Natural killer cell (primary cell): ENCODE data around the gene LSAMP. TPM values are rescaled to one million over a fixed set of nuclear protein-coding genes. Genes with fewer than 3 reads are reported as not detected.

Experiments
- ATAC-seq, 3 donors: fragments of 150-1000 bp in 2 of 3; fragments of 200-7000 bp in 1 of 3; cut with Tn5 transposase; 1 replicate in 1 of 3; 2 replicates in 2 of 3; pipeline ENCODE4 v1.10.0; 2021; ENCODE audit warnings: mild to moderate bottlenecking in 2 of 3, moderate library complexity in 2 of 3
- DNase-seq, 2 donors: peaks; one replicate each; pipeline versions ENCODE4 v3.0.0 to v3.0.0-alpha.2; 2013 to 2021; ENCODE audit warnings: mixed read lengths in 1 of 2
- H3K27ac ChIP-seq: one replicate; pipeline ENCODE4 v1.5.1; 2013; ENCODE audit warnings: mild to moderate bottlenecking, low read length
- H3K27me3 ChIP-seq: one replicate; pipeline ENCODE4 v1.6.1; 2013; ENCODE audit warnings: low read length; ENCODE audit not compliant: control insufficient read depth, insufficient read depth
- H3K36me3 ChIP-seq: one replicate; pipeline ENCODE4 v1.6.1; 2013; ENCODE audit warnings: low read length; ENCODE audit not compliant: control insufficient read depth, insufficient read depth
- H3K4me1 ChIP-seq: one replicate; pipeline ENCODE4 v1.6.1; 2013; ENCODE audit warnings: low read length; ENCODE audit not compliant: control insufficient read depth, insufficient read depth
- H3K4me3 ChIP-seq: one replicate; pipeline ENCODE4 v1.5.1; 2013; ENCODE audit warnings: low read length
- H3K9me3 ChIP-seq: one replicate; pipeline ENCODE4 v1.6.1; 2013; ENCODE audit warnings: low read length; ENCODE audit not compliant: control insufficient read depth, insufficient read depth
- H3K27ac Mint-ChIP-seq, 2 donors: one replicate each; pipeline ENCODE4 v1.8.0; 2022; ENCODE audit warnings: mild to moderate bottlenecking in 2 of 2, mixed read lengths in 2 of 2, moderate library complexity in 1 of 2
- H3K27me3 Mint-ChIP-seq, 2 donors: one replicate each; pipeline ENCODE4 v1.8.0; 2022; ENCODE audit warnings: low read depth in 2 of 2, mixed read lengths in 2 of 2
- H3K36me3 Mint-ChIP-seq: one replicate; pipeline ENCODE4 v1.8.0; 2022; ENCODE audit warnings: mixed read lengths
- H3K4me1 Mint-ChIP-seq, 2 donors: one replicate each; pipeline ENCODE4 v1.8.0; 2022; ENCODE audit warnings: mixed read lengths in 2 of 2
- H3K4me3 Mint-ChIP-seq: one replicate; pipeline ENCODE4 v1.8.0; 2022; ENCODE audit warnings: mild to moderate bottlenecking, moderate library complexity, mixed read lengths
- H3K9me3 Mint-ChIP-seq, 2 donors: one replicate each; pipeline ENCODE4 v1.8.0; 2022; ENCODE audit warnings: mixed read lengths in 2 of 2
- CTCF ChIP-seq: fragments of 200-600 bp; IDR thresholded peaks from one replicate; pipeline ENCODE4 v1.8.0; 2022; ENCODE audit warnings: antibody characterized with exemption
- WGBS: methylation state at CpG from one replicate; pipeline ENCODE4 v1.1.7; 2013; ENCODE audit warnings: missing lambda C conversion rate; ENCODE audit not compliant: insufficient coverage; 5-methylcytosine and 5-hydroxymethylcytosine counted together
- intact Hi-C: fragments of 100-400 bp; cut with micrococcal nuclease; formaldehyde crosslinking; loops from one replicate; pipeline ENCODE4 v1.14.2; 2022
- total RNA-seq, 4 donors: library from RNA; stranded (reverse); fragments of 120-200 nt in 1 of 4; gene quantifications; one replicate each; pipeline versions ENCODE4 v1.2.3 to v1.2.4, GENCODE V29; 2013 to 2022

The LSAMP gene
- total RNA-seq, 3 donors from 2014 or later (not counting 1 experiment from before 2014, with no cell fraction given) = not detected

DNA sequence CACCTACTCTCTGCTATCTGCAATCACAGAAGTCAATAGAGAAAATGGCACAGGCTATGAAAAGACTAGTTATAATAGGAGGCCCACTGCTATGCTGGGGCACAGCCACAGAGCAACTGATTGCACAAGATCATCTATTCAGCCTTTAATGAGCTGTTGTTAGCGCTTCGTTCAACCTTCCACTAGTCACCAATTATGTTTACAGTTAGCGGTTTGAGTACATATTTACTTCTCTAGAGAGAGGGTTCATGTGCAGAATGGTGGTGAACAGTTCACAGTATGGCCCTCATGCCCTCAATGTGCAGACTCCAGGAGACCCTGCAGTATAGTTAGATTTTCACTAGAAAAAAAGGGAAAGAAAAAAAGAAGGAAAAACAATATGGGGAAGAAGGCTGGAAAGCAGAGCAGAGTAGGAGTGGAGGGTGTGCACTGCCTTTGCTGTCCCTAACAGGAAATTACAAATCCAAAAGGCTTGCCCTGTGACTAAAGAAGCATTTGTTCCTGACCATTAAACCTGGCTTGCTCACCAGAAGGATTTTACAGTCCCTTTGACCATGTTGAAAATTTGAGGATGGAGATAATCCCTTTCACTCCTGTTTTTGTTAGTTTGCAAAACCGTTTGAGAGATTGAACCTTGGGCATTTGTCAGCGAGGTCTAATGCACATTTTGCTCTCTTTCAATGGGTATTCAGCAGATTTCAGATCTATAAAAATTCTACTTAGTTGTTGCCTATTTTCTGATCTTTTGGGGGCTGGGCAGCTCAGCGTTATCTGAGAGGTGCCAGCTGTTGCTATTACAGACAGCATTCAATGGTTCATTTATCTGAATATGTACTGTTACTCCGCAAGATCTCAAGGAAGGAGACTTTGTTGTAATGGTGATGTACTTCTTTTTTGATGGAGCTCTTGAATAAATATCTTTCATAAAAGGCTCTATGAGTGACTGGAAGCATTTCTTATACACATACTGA, 296.1 kb downstream of the LSAMP start:
- Histone ChIP-seq H3K27me3 (no peaks in the 10 kb centered on the region), H3K4me3 (no peak overlapping the region), H3K4me1 (no peaks in the 10 kb centered on the region), H3K27ac (no peak overlapping the region), H3K36me3 (no peaks in the 10 kb centered on the region), H3K9me3 (no peaks in the 10 kb centered on the region)
- no peak for DNase-seq
- Mint-ChIP-seq H3K4me1 (no peaks in the 10 kb centered on the region), H3K27ac (no peak overlapping the region), H3K27me3 (no peaks in the 10 kb centered on the region), H3K4me3 (no peak overlapping the region), H3K36me3 (no peaks in the 10 kb centered on the region), H3K9me3 (peaks cover 5 to 13% of the 10 kb centered on the region in 2 donors)
- WGBS = 78% methylated on average over 5 of the region's 7 CpGs
- ATAC-seq = no peak
- intact Hi-C loops = no loop called here
- no peak for TF ChIP-seq CTCF

DNA sequence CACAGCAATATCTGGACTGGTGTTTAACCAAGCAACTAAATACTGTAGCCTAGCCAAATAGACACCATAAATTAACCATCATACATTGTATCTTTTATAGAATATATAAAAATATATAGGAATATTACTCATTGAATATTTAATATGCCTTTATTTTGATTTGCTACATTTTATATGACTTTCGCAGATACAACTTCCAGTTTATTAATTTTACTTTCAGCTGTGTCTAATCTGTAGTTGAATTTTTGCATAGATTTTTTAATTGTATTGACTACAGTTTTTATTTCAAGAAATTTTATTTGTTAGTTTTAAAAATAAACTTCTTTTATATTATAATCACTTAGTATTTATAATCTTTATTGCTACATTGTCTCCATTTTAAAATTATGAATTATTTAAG, 299.7 kb downstream of the LSAMP start:
- ATAC-seq = no peak
- TF ChIP-seq CTCF = no peak
- intact Hi-C loops = no loop called here
- H3K27me3 Mint-ChIP-seq = no peaks in the 10 kb centered on the region
- H3K27ac ChIP-seq = no peak overlapping the region
- H3K4me3 ChIP-seq = no peak overlapping the region
- no CpG with 5 or more reads among the region's 1 CpG for WGBS
- H3K4me1 ChIP-seq = no peaks in the 10 kb centered on the region
- H3K9me3 ChIP-seq = no peaks in the 10 kb centered on the region
- no peak overlapping the region for H3K27ac Mint-ChIP-seq
- H3K9me3 Mint-ChIP-seq = peaks cover 2 to 12% of the 10 kb centered on the region in 2 donors
- no peaks in the 10 kb centered on the region for H3K36me3 Mint-ChIP-seq
- H3K36me3 ChIP-seq = no peaks in the 10 kb centered on the region
- no peak overlapping the region for H3K4me3 Mint-ChIP-seq
- H3K27me3 ChIP-seq = no peaks in the 10 kb centered on the region
- DNase-seq = no peak
- H3K4me1 Mint-ChIP-seq = no peaks in the 10 kb centered on the region

DNA sequence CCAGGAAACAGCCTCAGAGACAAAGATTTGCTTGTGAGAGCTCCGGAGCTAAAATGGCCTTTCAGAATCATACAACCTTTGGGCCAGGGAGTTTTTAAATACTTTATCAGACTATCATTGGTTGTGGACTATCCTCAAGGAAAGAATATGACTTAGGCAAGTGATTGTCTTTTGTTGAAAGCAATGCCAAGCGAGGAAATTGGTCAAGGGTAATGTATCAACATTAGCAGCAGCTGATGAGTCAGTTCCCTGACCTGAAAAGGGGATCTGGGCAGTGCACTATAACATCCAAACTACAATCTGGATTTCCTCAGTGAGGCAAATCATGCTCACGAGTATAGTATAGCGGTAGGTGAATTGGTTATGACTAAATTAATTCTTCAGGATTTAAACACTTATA, 303.6 kb downstream of the LSAMP start:
- H3K27me3 ChIP-seq = no peaks in the 10 kb centered on the region
- Mint-ChIP-seq H3K9me3 (peaks cover 2 to 11% of the 10 kb centered on the region in 2 donors), H3K27ac (no peak overlapping the region), H3K4me3 (no peak overlapping the region), H3K27me3 (no peaks in the 10 kb centered on the region), H3K4me1 (no peaks in the 10 kb centered on the region), H3K36me3 (no peaks in the 10 kb centered on the region)
- H3K36me3 ChIP-seq = no peaks in the 10 kb centered on the region
- no peaks in the 10 kb centered on the region for H3K4me1 ChIP-seq
- WGBS = 67% methylated on average over 2 of the region's 4 CpGs
- DNase-seq (no peak), ATAC-seq (no peak)
- H3K4me3 ChIP-seq = no peak overlapping the region
- no peak for TF ChIP-seq CTCF
- intact Hi-C loops = no loop called here
- no peak overlapping the region for H3K27ac ChIP-seq
- no peaks in the 10 kb centered on the region for H3K9me3 ChIP-seq
